Transverse colon (tissue), 3 donors: ENCODE results near the gene ZNF385D.

ENCODE experiments used
- CTCF ChIP-seq, 5 experiments: fragments of 200-600 bp in 3 of 5; fragments of 450-650 bp in 2 of 5; sonication (generic) in 3 of 5; IDR thresholded peaks; 1 replicate in 2 of 5; 2 replicates in 3 of 5; pipeline ENCODE4 v1.5.1; 2016 to 2017; ENCODE audit warnings: antibody characterized with exemption in 5 of 5, inconsistent platforms in 3 of 5, mild to moderate bottlenecking in 2 of 5, moderate library complexity in 1 of 5
- POLR2A ChIP-seq: fragments of 450-650 bp; IDR thresholded peaks from one replicate; pipeline ENCODE4 v1.6.1; 2016; ENCODE audit warnings: antibody characterized with exemption, mild to moderate bottlenecking, moderate library complexity

- no peak for TF ChIP-seq CTCF (IDR thresholded peaks at IDR 0.05)
- TF ChIP-seq POLR2A = no peak
Observed at GRCh38 chr3:21755896-21756295, 4.9 kb upstream of the ZNF385D start.
